SK-N-SH (cell line): Measurements from ENCODE around the gene PACC1. TPM values are rescaled to one million over a fixed set of nuclear protein-coding genes. Genes with fewer than 3 reads are reported as not detected.

ENCODE experiments used
- CTCF ChIA-PET: fragments of 300-600, 350-600 bp; formaldehyde crosslinking; extraction: SDS; loops from one replicate; lab custom pipeline; 2021; lab: Yijun Ruan, JAX
- POLR2A ChIA-PET: fragments of 350-600 bp; sonication (Branson Sonifier 250); formaldehyde crosslinking; extraction: SDS; loops from one replicate; lab custom pipeline; 2020; ENCODE audit warnings: antibody characterized with exemption, inconsistent platforms; lab: Yijun Ruan, JAX
- DNase-seq: peaks from one replicate; pipeline ENCODE4 v3.0.0; 2012
- H2AFZ ChIP-seq: fragments of 200-600 bp; sonication (generic); 2 replicates; pipeline ENCODE4 v1.8.1; 2016; ENCODE audit warnings: antibody characterized with exemption, mild to moderate bottlenecking, low read depth
- H3F3A ChIP-seq: fragments of 200-600 bp; sonication (generic); replicated peaks from 2 replicates; pipeline ENCODE3; 2016; ENCODE audit warnings: antibody characterized with exemption, mild to moderate bottlenecking; ENCODE audit not compliant: insufficient read depth
- H3K27ac ChIP-seq, 2 experiments: fragments of 200-500 bp in 1 of 2; fragments of 200-600 bp in 1 of 2; sonication (Bioruptor generic) in 1 of 2; sonication (generic), shearing (Covaris generic) in 1 of 2; 2 replicates each; pipeline versions ENCODE4 v1.5.1 to v1.6.1; 2014 to 2016; ENCODE audit warnings: low read depth in 2 of 2, inconsistent platforms in 1 of 2, low read length in 1 of 2, mild to moderate bottlenecking in 1 of 2, mixed read lengths in 1 of 2
- H3K27me3 ChIP-seq: fragments of 200-600 bp; sonication (generic), shearing (Covaris generic); 2 replicates; pipeline ENCODE4 v1.6.1; 2016; ENCODE audit warnings: mixed run types; ENCODE audit not compliant: insufficient read depth
- H3K36me3 ChIP-seq, 2 experiments: fragments of 200-500 bp in 1 of 2; fragments of 200-600 bp in 1 of 2; sonication (Bioruptor generic) in 1 of 2; sonication (generic) in 1 of 2; replicated peaks in 1 of 2; 2 replicates each; pipeline versions ENCODE3 to v1.5.1; 2014 to 2016; ENCODE audit warnings: low read length in 1 of 2, mild to moderate bottlenecking in 1 of 2; ENCODE audit not compliant: insufficient read depth in 2 of 2, control insufficient read depth in 1 of 2
- H3K4me1 ChIP-seq, 2 experiments: fragments of 200-500 bp in 1 of 2; fragments of 200-600 bp in 1 of 2; sonication (Bioruptor generic) in 1 of 2; sonication (generic), shearing (Covaris generic) in 1 of 2; 2 replicates each; pipeline versions ENCODE4 v1.5.1 to v1.6.1; 2014 to 2016; ENCODE audit warnings: low read depth in 1 of 2, low read length in 1 of 2, mixed run types in 1 of 2; ENCODE audit not compliant: insufficient read depth in 2 of 2, control insufficient read depth in 1 of 2
- H3K4me2 ChIP-seq: fragments of 200-600 bp; sonication (generic), shearing (Covaris generic); 2 replicates; pipeline ENCODE4 v1.6.1; 2017; ENCODE audit warnings: mixed run types
- H3K4me3 ChIP-seq, 2 experiments: fragments of 200-500 bp in 1 of 2; fragments of 200-600 bp in 1 of 2; sonication (Bioruptor generic) in 1 of 2; sonication (generic), shearing (Covaris generic) in 1 of 2; 2 replicates each; pipeline versions ENCODE4 v1.5.1 to v1.8.1; 2014 to 2016; ENCODE audit warnings: low read depth in 2 of 2, inconsistent platforms in 1 of 2, low read length in 1 of 2, mild to moderate bottlenecking in 1 of 2, mixed read lengths in 1 of 2, moderate library complexity in 1 of 2
- H3K79me2 ChIP-seq: fragments of 200-600 bp; sonication (generic); 2 replicates; pipeline ENCODE4 v1.8.1; 2017; ENCODE audit warnings: mild to moderate bottlenecking; ENCODE audit not compliant: insufficient read depth
- H3K9ac ChIP-seq: fragments of 200-600 bp; sonication (generic); 2 replicates; pipeline ENCODE4 v1.6.1; 2017; ENCODE audit warnings: mixed run types
- H3K9me2 ChIP-seq: fragments of 200-600 bp; sonication (generic); 2 replicates; pipeline ENCODE4 v1.6.1; 2017; ENCODE audit warnings: mixed run types
- H3K9me3 ChIP-seq: fragments of 200-600 bp; sonication (generic); 2 replicates; pipeline ENCODE4 v1.6.1; 2017; ENCODE audit warnings: mixed run types, mild to moderate bottlenecking, moderate library complexity
- H4K20me1 ChIP-seq: fragments of 200-600 bp; sonication (generic); 2 replicates; pipeline ENCODE4 v1.6.1; 2017; ENCODE audit warnings: mild to moderate bottlenecking, mixed run types; ENCODE audit not compliant: insufficient read depth
- CTCF ChIP-seq: fragments of 200-600 bp; sonication (generic); IDR thresholded peaks from 2 replicates; pipeline ENCODE4 v1.6.1; 2017; ENCODE audit warnings: antibody characterized with exemption, mild to moderate bottlenecking, moderate library complexity
- FOSL2 ChIP-seq: IDR thresholded peaks from 2 replicates; pipeline ENCODE4 v1.4.0; 2012; ENCODE audit warnings: low read depth, mild to moderate bottlenecking, moderate library complexity, borderline replicate concordance
- FOXJ3 ChIP-seq: sonication (generic); formaldehyde crosslinking; IDR thresholded peaks from 2 replicates; pipeline ENCODE4 v1.5.1; 2020; ENCODE audit warnings: mild to moderate bottlenecking, missing genetic modification reagents
- GABPA ChIP-seq: IDR thresholded peaks from 2 replicates; pipeline ENCODE4 v1.4.0; 2012; ENCODE audit warnings: low read depth, mild to moderate bottlenecking
- IRF3 ChIP-seq: fragments of 150-350 bp; IDR thresholded peaks from 2 replicates; pipeline ENCODE4 v1.6.1; 2016; ENCODE audit warnings: mild to moderate bottlenecking, low read depth, low read length
- MXI1 ChIP-seq: IDR thresholded peaks from 2 replicates; pipeline ENCODE4 v1.6.1; 2012; ENCODE audit warnings: mild to moderate bottlenecking, low read depth, low read length, improper control_type of control experiment
- RFX5 ChIP-seq: IDR thresholded peaks from 2 replicates; pipeline ENCODE4 v1.6.1; 2012; ENCODE audit warnings: mild to moderate bottlenecking, improper control_type of control experiment, low read length
- TAF1 ChIP-seq: IDR thresholded peaks from 2 replicates; pipeline ENCODE4 v1.6.1; 2012; ENCODE audit warnings: low read depth, mild to moderate bottlenecking, low read length, moderate library complexity, borderline replicate concordance
- TEAD4 ChIP-seq: IDR thresholded peaks from 2 replicates; pipeline ENCODE4 v1.4.0; 2012; ENCODE audit warnings: mild to moderate bottlenecking, borderline replicate concordance; ENCODE audit not compliant: insufficient read depth
- WGBS: methylation state at CpG from one replicate; pipeline ENCODE4 v1.1.6; 2017; ENCODE audit warnings: low lambda C conversion rate; 5-methylcytosine and 5-hydroxymethylcytosine counted together
- polyA plus RNA-seq, 3 experiments: library from polyadenylated mRNA; depleted of rRNA; stranded (reverse); fragments of >200 nt; gene quantifications; 2 replicates each; pipeline ENCODE4 v1.2.3, GENCODE V29; 2012

Gene PACC1
- polyA plus RNA-seq, 1 of the 3 experiments (the other 2 are of a cell fraction): 23.1 TPM

- Histone ChIP-seq H3K36me3 (no peaks in the 10 kb centered on the region), H4K20me1 (no peaks in the 10 kb centered on the region), H3K9me2 (no peaks in the 10 kb centered on the region), H3K9ac (no peak overlapping the region), H3K4me3 (no peak overlapping the region), H3K4me2 (no peak overlapping the region), H3F3A (no peaks in the 10 kb centered on the region), H3K4me1 (peaks cover 0 to 26% of the 10 kb centered on the region in 2 experiments; a peak in 1 of 4 replicates), H2AFZ (no peak overlapping the region), H3K79me2 (no peaks in the 10 kb centered on the region), H3K9me3 (no peaks in the 10 kb centered on the region), H3K27ac (no peak overlapping the region), H3K27me3 (no peaks in the 10 kb centered on the region)
- no peak for DNase-seq
- TF ChIP-seq GABPA (no peak), MXI1 (no peak), CTCF (no peak), TAF1 (no peak)
- POLR2A ChIA-PET: no interaction called here
- WGBS: 80% methylated on average over 6 of the region's 12 CpGs
- CTCF ChIA-PET: interaction anchor here (0.6 to 8.4 kb wide), 10 partner anchors 10 to 754 kb away, joined by 3 to 187 read pairs (median 8); no protein-coding TSS in a partner anchor
These were observed 38.6 kb upstream of the PACC1 start for GRCh38 chr1:212453156-212453857.

GRCh38 chr1:212452323-212453155, 37.9 kb upstream of the PACC1 start:
- no peak overlapping the region for H3K9ac ChIP-seq
- H3K9me3 ChIP-seq: no peaks in the 10 kb centered on the region
- no peaks in the 10 kb centered on the region for H3K79me2 ChIP-seq
- TF ChIP-seq FOSL2: no peak
- no peak for TF ChIP-seq FOXJ3
- no peak for TF ChIP-seq TEAD4
- TF ChIP-seq MXI1: no peak
- no peak for TF ChIP-seq IRF3
- no peak for TF ChIP-seq RFX5
- WGBS: 86% methylated on average over 13 of the region's 15 CpGs
- no peak overlapping the region for H3K4me3 ChIP-seq
- no peaks in the 10 kb centered on the region for H4K20me1 ChIP-seq
- no peaks in the 10 kb centered on the region for H3K9me2 ChIP-seq
- ChIA-PET CTCF (interaction anchor here (0.6 to 8.4 kb wide), 12 partner anchors 11 to 772 kb away, joined by 3 to 187 read pairs (median 4); no protein-coding TSS in a partner anchor), POLR2A (interaction anchor here (0.6 kb wide), 1 partner anchor 11 kb away, joined by 3 read pairs; no protein-coding TSS in a partner anchor)
- no peak overlapping the region for H3K4me2 ChIP-seq
- H3F3A ChIP-seq: no peaks in the 10 kb centered on the region
- H3K27me3 ChIP-seq: no peaks in the 10 kb centered on the region
- no peak overlapping the region for H2AFZ ChIP-seq
- DNase-seq: no peak
- H3K27ac ChIP-seq: no peak overlapping the region
- H3K36me3 ChIP-seq: no peaks in the 10 kb centered on the region
- H3K4me1 ChIP-seq: peaks cover 0 to 26% of the 10 kb centered on the region in 2 experiments; a peak in 1 of 4 replicates
